Muscle layer of duodenum (tissue), 2 donors: ENCODE data around the gene ERI3.

Experiments used
- H3K27ac ChIP-seq: one replicate; pipeline ENCODE4 v1.7.0; 2013; ENCODE audit warnings: mild to moderate bottlenecking, low read length
- H3K27me3 ChIP-seq: one replicate; pipeline ENCODE4 v1.7.0; 2013; ENCODE audit warnings: low read depth, mild to moderate bottlenecking, control low read depth, low read length
- H3K36me3 ChIP-seq, 2 donors: one replicate each; pipeline ENCODE4 v1.7.0; 2013; ENCODE audit warnings: low read length in 2 of 2, control low read depth in 1 of 2, mild to moderate bottlenecking in 1 of 2; ENCODE audit not compliant: insufficient read depth in 2 of 2, control insufficient read depth in 1 of 2
- H3K4me1 ChIP-seq, 2 donors: one replicate each; pipeline ENCODE4 v1.7.0; 2013; ENCODE audit warnings: low read length in 2 of 2, mild to moderate bottlenecking in 2 of 2, control low read depth in 1 of 2, moderate library complexity in 1 of 2; ENCODE audit not compliant: insufficient read depth in 2 of 2, control insufficient read depth in 1 of 2
- H3K4me3 ChIP-seq, 2 donors: one replicate each; pipeline ENCODE4 v1.7.0; 2013; ENCODE audit warnings: low read length in 2 of 2, low read depth in 1 of 2, mild to moderate bottlenecking in 1 of 2
- H3K9me3 ChIP-seq, 2 donors: one replicate each; pipeline ENCODE4 v1.7.0; 2013; ENCODE audit warnings: low read length in 2 of 2, control low read depth in 1 of 2, mild to moderate bottlenecking in 1 of 2; ENCODE audit not compliant: control insufficient read depth in 1 of 2
- donor health status: healthy.

ERI3 gene

DNA sequence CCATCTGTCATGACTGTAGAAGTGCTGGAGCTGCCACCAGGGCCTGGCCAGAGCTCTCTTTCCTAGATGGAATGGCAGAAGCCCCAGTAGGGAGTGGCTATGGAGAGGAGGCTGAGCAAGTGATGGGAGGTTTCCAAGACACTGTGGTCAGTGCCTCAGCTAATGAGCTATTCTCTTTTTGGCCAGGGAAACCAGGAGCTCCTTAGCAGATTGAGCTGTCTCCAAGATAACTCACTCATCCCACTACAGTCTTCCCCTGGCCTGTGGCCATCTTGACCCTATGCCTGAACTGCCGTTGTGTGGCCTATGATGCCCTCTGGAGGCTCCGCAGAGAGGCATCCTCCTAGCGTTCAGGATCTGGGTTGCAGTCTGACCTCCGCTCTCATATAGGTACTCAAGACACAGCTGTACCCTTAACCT is 60.5 kb downstream of the ERI3 start:
- Histone ChIP-seq H3K4me1 (peaks cover 0 to 11% of the 10 kb centered on the region in 2 donors), H3K4me3 (no peak overlapping the region), H3K36me3 (peaks cover 21 to 35% of the 10 kb centered on the region in 2 donors), H3K27ac (no peak overlapping the region), H3K9me3 (no peaks in the 10 kb centered on the region), H3K27me3 (no peaks in the 10 kb centered on the region)

DNA sequence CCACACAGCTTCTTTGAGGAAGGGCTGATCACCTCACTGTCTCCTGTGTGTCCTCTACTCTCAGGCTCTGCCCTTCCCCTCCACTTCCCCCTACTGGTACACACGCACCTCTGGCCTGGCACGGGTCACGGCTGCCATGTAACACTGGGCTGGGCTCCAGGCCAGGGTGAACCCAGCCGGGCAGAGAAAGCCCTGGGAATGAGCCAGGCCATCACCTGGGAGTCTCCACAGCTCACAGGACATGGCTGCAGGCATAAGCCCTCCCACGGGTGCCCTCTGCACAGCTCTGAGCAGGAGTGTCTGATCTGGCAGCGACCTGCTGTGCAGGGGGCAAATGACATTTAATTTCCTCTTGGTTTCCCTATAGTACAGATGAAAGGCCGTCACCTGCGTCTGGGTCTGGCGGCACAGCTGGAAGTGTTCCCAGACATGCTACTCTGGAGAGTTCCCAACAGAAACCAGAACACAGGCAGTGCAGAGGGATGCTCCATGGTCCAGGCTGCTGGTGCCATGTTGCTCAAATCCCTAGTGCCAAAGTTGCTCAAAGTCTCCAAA is 61.2 kb downstream of the ERI3 start:
- H3K4me3 ChIP-seq: no peak overlapping the region
- H3K9me3 ChIP-seq: no peaks in the 10 kb centered on the region
- H3K27ac ChIP-seq: no peak overlapping the region
- peaks cover 0 to 11% of the 10 kb centered on the region in 2 donors for H3K4me1 ChIP-seq
- peaks cover 21 to 36% of the 10 kb centered on the region in 2 donors for H3K36me3 ChIP-seq
- H3K27me3 ChIP-seq: no peaks in the 10 kb centered on the region

DNA sequence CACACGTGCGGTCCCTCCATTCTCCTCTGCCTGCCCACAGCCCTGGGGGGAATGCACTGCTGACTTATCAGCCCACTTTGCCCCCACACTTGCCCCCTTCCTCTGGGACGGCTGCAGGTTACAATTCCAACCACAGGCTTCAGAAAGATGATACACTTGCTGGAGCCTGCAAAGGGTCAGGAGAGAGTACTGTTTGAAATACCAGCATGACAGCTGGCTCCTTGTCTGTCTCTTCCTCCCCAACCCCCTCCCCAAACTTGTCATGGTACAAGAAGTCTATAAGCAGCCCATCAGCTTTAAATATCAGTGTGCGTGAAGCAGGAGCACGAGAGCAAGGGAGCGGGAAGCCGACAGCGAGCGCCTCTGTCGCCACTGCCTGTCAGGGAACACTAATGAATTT is 62.4 kb downstream of the ERI3 start:
- no peaks in the 10 kb centered on the region for H3K27me3 ChIP-seq
- H3K4me1 ChIP-seq: peaks cover 0 to 11% of the 10 kb centered on the region in 2 donors
- no peak overlapping the region for H3K27ac ChIP-seq
- H3K36me3 ChIP-seq: peaks cover 23 to 41% of the 10 kb centered on the region in 2 donors
- H3K4me3 ChIP-seq: no peak overlapping the region
- no peaks in the 10 kb centered on the region for H3K9me3 ChIP-seq

DNA sequence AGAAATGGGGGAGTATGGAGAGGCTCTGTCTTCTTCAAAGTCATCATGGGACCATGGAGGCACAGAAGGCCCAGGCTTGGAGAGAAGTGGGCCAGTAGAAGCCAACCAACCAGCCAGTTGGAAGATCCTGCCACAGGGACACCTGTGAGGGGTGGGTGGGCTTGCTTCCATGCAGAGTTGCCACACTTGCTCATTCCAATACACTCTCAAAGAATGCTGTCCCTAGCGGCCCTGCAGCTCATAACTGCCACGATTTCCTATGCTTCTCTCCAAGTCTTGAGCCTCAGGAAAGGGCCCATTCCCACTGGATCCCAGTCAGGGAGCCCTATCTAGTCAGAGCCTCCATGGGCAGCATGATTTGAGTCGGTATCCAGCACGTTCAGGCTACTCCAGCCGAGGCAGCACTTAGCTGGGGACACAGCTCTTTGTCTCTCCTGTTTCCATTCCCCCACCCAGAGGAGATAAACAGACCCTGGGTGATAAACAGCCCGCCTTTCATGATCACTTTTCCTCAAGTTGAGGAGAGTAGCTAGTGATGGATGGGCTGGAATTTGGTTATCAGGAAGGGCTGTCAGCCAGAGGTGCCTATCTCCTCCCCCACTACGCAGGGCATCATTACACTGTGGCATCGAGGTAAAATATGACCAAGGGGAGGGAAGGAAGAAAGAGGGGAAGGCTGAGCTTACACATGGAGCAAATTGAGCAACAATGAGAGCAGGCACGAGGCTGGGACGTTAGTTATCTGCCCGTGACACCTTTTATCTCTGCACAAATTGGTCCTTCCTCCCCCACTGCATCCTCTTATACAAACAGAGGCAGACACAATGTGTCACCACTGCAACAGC is 64.6 kb downstream of the ERI3 start:
- H3K27me3 ChIP-seq: no peaks in the 10 kb centered on the region
- peaks cover 0 to 11% of the 10 kb centered on the region in 2 donors for H3K4me1 ChIP-seq
- H3K36me3 ChIP-seq: peaks cover 20 to 32% of the 10 kb centered on the region in 2 donors
- no peaks in the 10 kb centered on the region for H3K9me3 ChIP-seq
- no peak overlapping the region for H3K27ac ChIP-seq
- no peak overlapping the region for H3K4me3 ChIP-seq

DNA sequence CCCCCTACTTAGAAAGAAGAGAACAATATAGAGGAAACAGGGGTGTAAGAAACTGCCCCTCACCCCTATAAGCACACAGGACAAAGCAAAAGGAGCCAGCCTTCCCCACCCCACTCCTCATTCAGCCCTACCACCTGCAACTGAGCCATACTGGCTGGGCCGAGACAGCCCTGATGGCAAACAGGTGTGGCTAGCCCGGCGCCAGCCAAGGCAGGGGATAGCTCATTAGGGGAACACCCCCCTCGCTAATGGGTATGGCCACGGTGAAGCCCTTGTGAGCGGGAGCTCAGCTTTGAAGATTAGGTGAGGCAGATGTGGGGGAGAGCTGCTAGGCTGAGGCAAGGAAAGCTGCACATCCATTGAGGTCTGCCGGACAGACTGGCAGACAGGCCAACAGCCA is 65.5 kb downstream of the ERI3 start:
- Histone ChIP-seq H3K36me3 (peaks cover 17 to 40% of the 10 kb centered on the region in 2 donors), H3K27ac (no peak overlapping the region), H3K9me3 (no peaks in the 10 kb centered on the region)

DNA sequence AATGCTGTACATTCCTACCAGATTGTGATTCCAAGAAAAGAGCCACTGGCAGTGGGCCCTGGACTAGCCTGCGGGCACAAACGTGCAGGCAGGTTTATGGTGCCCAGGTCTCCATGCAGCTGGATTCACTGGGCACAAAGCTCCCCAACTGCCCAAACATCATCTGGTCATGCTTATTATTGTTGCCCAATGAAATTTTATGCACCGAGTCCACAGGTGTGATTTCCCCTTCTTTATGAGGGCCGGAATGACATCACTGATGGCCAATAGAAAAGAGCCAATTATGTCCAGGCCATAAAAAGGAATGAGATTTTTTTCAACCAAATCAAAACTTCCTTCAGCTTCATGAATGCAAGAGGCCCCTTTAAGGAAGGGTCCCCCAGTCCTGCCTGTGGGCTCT is 66.2 kb downstream of the ERI3 start:
- no peak overlapping the region for H3K4me3 ChIP-seq

More for the DNA sequence above, 65.5 kb downstream of the ERI3 start:
- Histone ChIP-seq H3K27me3 (no peaks in the 10 kb centered on the region), H3K4me3 (no peak overlapping the region), H3K4me1 (peaks cover 0 to 10% of the 10 kb centered on the region in 2 donors)

DNA sequence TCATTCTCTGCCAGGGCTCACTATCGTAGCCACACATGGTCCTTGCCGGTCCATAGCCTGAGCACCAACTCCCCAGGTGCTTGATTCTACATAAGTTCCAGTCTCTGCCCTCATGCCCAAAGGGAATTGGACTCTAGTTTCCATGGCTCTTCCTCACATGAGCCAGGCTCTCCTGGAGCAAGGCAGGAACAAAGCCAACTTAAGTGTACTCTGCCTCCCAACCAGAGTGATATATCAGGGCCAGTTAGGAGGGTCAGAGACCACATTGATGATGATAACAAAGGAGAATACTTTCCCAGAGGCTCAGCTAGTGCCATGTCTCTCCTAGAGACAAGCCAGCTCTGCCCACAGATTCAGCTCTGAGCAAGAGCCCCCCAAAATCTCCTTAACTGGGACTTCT is 70.9 kb downstream of the ERI3 start:
- Histone ChIP-seq H3K27ac (no peak overlapping the region), H3K36me3 (peaks cover 35 to 58% of the 10 kb centered on the region in 2 donors)

More for the DNA sequence above, 66.2 kb downstream of the ERI3 start:
- H3K27ac ChIP-seq: no peak overlapping the region
- peaks cover 0 to 3% of the 10 kb centered on the region in 2 donors for H3K4me1 ChIP-seq
- no peaks in the 10 kb centered on the region for H3K9me3 ChIP-seq
- H3K36me3 ChIP-seq: peaks cover 24 to 47% of the 10 kb centered on the region in 2 donors
- no peaks in the 10 kb centered on the region for H3K27me3 ChIP-seq

DNA sequence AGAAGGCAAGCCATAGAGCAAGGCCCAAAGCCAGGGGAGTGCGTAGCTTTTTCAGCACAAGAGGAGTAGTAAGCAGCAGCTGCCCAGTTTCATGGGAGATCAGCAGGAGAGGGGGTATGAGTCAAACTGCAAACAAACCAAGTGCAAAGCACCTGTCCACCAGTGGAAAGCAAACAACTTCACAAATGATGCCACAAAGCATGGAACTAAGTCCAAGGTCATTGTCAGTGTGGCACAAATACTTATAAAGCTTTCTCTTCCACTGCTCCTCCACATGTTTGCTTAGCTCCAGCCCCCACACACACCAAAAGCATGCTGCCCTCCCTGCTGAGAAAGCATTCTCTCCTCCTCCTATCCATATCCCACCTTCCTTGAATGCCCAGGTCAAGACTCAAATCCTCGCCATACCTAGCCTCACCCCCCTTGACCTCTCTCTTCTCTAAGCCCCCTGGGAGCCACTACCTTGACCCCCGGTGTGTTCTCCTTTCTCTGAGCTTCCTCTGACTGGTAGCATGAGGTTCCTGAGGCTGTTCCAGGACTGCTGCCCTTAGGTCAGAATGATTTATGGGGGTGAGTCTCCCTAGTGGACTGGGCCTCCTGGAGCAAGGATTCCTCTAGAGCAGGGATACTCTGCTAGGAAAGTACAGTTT is 71.4 kb downstream of the ERI3 start:
- no peak overlapping the region for H3K27ac ChIP-seq
- H3K27me3 ChIP-seq: no peaks in the 10 kb centered on the region
- peaks cover 35 to 54% of the 10 kb centered on the region in 2 donors for H3K36me3 ChIP-seq
- H3K4me1 ChIP-seq: no peaks in the 10 kb centered on the region
- no peaks in the 10 kb centered on the region for H3K9me3 ChIP-seq
- H3K4me3 ChIP-seq: no peak overlapping the region

More for the DNA sequence above, 70.9 kb downstream of the ERI3 start:
- H3K4me1 ChIP-seq: no peaks in the 10 kb centered on the region
- no peaks in the 10 kb centered on the region for H3K9me3 ChIP-seq
- no peak overlapping the region for H3K4me3 ChIP-seq
- H3K27me3 ChIP-seq: no peaks in the 10 kb centered on the region

DNA sequence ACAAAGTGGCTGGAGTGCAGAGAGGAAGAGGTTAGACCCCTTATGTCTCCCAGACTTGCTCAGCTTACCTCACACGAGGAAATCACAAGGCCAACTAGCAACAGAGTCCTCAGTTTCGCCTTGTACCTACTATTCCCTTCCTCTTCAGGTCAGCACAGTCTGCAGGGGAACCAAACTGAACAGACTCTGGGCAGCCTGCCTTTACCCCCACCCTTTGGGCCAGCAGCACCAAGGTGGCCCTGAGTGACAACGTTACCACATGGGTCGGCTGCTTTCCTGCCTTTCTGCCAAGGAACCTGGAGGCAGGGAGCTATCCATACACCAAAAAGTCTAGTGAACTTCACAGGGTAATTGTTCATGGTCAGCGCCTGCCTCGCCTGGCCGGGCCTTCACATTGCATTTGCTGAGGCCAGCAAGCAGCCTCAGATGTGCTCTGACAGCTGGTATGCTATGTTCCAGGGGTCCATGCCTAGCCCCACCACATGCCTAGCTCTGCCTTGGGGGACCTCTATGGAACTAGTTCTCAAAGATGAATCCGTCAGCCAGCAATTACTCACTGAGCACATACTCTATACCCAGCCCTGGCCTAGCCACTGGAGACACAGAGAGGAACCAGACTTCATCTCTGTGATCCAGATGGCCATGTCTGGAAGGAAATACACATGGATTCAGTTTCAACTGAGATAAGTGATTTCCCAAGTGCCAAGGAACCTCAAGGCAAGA is 72.2 kb downstream of the ERI3 start:
- Histone ChIP-seq H3K36me3 (peaks cover 30 to 48% of the 10 kb centered on the region in 2 donors), H3K9me3 (no peaks in the 10 kb centered on the region), H3K27ac (no peak overlapping the region), H3K27me3 (no peaks in the 10 kb centered on the region), H3K4me3 (no peak overlapping the region), H3K4me1 (no peaks in the 10 kb centered on the region)

DNA sequence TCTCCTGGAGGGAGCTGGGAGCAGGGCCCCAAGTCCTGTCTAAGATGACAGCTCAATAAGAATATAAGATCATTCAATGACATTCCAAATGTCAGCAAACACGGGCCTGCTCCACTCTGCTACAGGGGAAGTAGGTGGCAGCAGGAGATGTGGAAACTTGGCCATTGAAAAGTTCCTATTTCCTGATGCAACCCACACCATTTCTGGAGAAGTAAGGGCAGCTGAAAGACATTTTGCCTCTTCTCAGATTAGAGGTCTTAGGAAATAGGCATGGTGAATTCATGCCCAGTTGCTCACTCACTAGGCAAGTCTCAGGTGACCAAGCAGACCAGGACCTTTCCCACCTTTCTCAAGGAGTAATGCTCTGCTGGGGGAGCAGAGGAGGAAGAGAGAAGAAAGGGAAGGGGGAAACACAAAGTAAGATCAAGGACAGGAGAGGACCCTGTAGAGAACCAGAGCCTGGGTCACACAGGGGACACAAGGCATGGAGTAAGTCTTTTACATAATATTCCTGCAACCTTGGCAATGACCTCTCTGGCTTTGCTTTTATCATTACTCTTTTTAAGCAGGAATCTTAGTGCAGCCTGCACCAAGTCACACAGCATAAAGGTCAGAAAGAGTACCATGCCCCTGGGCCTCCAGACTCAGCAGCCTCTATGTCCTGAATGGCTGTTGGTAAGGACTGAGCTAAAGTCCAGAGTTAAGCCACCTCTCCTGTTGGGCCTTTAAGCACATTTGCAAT is 72.9 kb downstream of the ERI3 start:
- Histone ChIP-seq H3K27ac (no peak overlapping the region), H3K9me3 (no peaks in the 10 kb centered on the region), H3K27me3 (no peaks in the 10 kb centered on the region), H3K4me3 (no peak overlapping the region), H3K36me3 (peaks cover 25 to 42% of the 10 kb centered on the region in 2 donors), H3K4me1 (no peaks in the 10 kb centered on the region)
